A673 (cell line): Measurements from ENCODE around the gene CENPO.

Source experiments
- CTCF ChIP-seq: fragments of 300-800, 200-600 bp; sonication (generic); conservative IDR thresholded peaks from 2 replicates; pipeline ENCODE4 v1.5.1; 2017; ENCODE audit warnings: low read depth, mild to moderate bottlenecking, antibody characterized with exemption, low read length, moderate library complexity, mixed read lengths
- EZH2 ChIP-seq: fragments of 200-600 bp; sonication (generic); IDR thresholded peaks from 2 replicates; pipeline ENCODE4 v1.6.1; 2017; ENCODE audit warnings: borderline replicate concordance, low read depth, mild to moderate bottlenecking, mixed read lengths, antibody characterized with exemption, low read length; ENCODE audit not compliant: poor library complexity, severe bottlenecking

- TF ChIP-seq CTCF: no peak
- no peak for TF ChIP-seq EZH2
Observed at GRCh38 chr2:24819442-24820174, 26.4 kb downstream of the CENPO start.
